Brain pericyte (primary cell): ENCODE measurements around the gene CENPK.
A peak's percentile ranks its signal among the peaks of the same experiment; 100 is the strongest.
"Not testable (repeated sequence)": the region's sequence is repeated elsewhere in the genome, so short reads cannot be mapped to it uniquely, and the experiment has no call there.

Experiments
- DNase-seq: peaks from one replicate; pipeline ENCODE4 v3.0.0-alpha.2; 2012; ENCODE audit warnings: low read depth, low spot score

Gene CENPK

GRCh38 chr5:65562731-65563701, at the start of gene CENPK, which contains the start of gene PPWD1:
TSS of gene CENPK (minus strand) at chr5:65563168. CDS start at chr5:65554907, 8,261 bp downstream.
TSS of gene PPWD1 (plus strand) at chr5:65563296. CDS start at chr5:65563311, 15 bp downstream.
- peak; percentile 81 for DNase-seq

- DNase-seq, result no peak
Measured at GRCh38 chr5:65612298-65612907, 49.4 kb upstream of the CENPK start.

GRCh38 chr5:65611524-65611923, 48.6 kb upstream of the CENPK start:
- DNase-seq, result no peak

GRCh38 chr5:65601761-65602160, 38.8 kb upstream of the CENPK start:
- not testable (repeated sequence) for DNase-seq

- no peak for DNase-seq
Measured at GRCh38 chr5:65588694-65589093, 25.7 kb upstream of the CENPK start.

GRCh38 chr5:65577141-65577540, 14.2 kb upstream of the CENPK start:
- DNase-seq, result no peak

GRCh38 chr5:65570598-65571226, 7.7 kb upstream of the CENPK start:
- DNase-seq, result no peak

- no peak for DNase-seq
Measured at GRCh38 chr5:65566505-65566904, 3.5 kb upstream of the CENPK start.

- DNase-seq, result no peak
Measured at GRCh38 chr5:65563777-65564176, 809 bp upstream of the CENPK start.

- no peak for DNase-seq
Measured at GRCh38 chr5:65556718-65557117, 6.2 kb downstream of the CENPK start.

- no peak for DNase-seq
Measured at GRCh38 chr5:65556181-65556580, 6.8 kb downstream of the CENPK start.

GRCh38 chr5:65555287-65555686, 7.7 kb downstream of the CENPK start:
- DNase-seq, result no peak

- no peak for DNase-seq
Measured at GRCh38 chr5:65553941-65554340, 9.0 kb downstream of the CENPK start.

- no peak for DNase-seq
Measured at GRCh38 chr5:65548281-65548680, 14.7 kb downstream of the CENPK start.

- no peak for DNase-seq
Measured at GRCh38 chr5:65546141-65546540, 16.8 kb downstream of the CENPK start.

- no peak for DNase-seq
Measured at GRCh38 chr5:65544473-65544872, 18.5 kb downstream of the CENPK start.

GRCh38 chr5:65539827-65540226, 23.1 kb downstream of the CENPK start:
- no peak for DNase-seq

- no peak for DNase-seq
Measured at GRCh38 chr5:65535529-65535987, 27.4 kb downstream of the CENPK start.

- DNase-seq, result no peak
Measured at GRCh38 chr5:65530904-65531303, 32.1 kb downstream of the CENPK start.

GRCh38 chr5:65525726-65526125, 37.2 kb downstream of the CENPK start:
- no peak for DNase-seq

- no peak for DNase-seq
Measured at GRCh38 chr5:65512170-65512937, 50.6 kb downstream of the CENPK start.
